HG02623 (cell line): ENCODE data around the gene METTL27.
"Not testable (repeated sequence)": the region's sequence is repeated elsewhere in the genome, so short reads cannot be mapped to it uniquely, and the experiment has no call there.

Experiments used
- ATAC-seq: cut with Tn5 transposase; IDR thresholded peaks from one replicate; pipeline ENCODE4 v1.9.1; 2021; ENCODE audit warnings: moderate library complexity; ENCODE audit not compliant: unreplicated experiment

The METTL27 gene

GRCh38 chr7:73870041-73870492, 27.8 kb upstream of the METTL27 start:
- ATAC-seq, result no peak

- no peak for ATAC-seq
These were observed 26.9 kb upstream of the METTL27 start for GRCh38 chr7:73869011-73869798.

DNA sequence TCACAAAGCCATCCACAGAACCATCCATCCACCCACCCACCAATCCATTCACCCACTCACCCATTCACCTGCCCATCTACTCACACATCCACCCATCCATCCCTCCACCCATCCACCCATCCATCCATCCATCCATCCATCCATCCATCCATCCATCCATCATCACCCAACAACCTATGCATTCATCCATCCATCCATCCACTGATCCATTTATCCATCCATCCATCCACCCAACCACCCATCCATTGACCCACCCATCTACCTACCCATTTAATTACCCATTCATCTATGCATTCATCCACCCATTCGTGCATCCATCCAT, 24.1 kb upstream of the METTL27 start:
- no peak for ATAC-seq

DNA sequence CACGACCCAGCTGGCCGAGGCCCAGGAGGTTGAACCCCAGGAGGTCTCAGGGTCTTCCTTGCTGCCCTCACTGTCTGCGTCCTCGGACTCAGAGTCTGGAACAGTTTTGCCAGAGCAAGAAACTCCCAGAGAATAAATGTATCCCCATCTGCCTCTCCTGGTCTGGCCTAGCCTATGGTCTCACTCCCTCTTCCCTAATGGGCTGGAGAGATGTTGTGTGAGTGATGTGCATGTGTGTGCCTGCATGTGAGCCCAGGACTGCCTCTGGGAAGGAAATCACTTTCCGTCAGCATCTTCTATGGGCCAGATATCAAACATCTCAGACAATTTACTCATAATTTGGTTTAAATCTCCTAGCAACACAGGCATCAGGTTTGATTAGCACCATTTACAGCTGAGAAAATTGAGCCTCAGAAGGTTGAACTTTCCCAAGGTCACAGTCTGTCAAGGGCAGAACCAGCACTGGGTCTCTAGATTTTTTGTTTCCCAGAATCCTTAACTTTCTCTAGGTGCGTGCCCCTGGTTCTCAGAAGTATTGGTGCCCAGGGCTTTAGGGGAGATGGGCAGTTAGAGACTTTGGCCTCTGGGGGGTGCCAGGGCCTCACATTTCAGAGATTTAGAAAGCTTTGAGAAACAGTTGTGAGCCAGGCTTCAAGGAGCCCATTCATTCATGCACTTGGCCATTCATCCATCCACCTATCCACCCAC, 23.6 kb upstream of the METTL27 start:
- no peak for ATAC-seq

DNA sequence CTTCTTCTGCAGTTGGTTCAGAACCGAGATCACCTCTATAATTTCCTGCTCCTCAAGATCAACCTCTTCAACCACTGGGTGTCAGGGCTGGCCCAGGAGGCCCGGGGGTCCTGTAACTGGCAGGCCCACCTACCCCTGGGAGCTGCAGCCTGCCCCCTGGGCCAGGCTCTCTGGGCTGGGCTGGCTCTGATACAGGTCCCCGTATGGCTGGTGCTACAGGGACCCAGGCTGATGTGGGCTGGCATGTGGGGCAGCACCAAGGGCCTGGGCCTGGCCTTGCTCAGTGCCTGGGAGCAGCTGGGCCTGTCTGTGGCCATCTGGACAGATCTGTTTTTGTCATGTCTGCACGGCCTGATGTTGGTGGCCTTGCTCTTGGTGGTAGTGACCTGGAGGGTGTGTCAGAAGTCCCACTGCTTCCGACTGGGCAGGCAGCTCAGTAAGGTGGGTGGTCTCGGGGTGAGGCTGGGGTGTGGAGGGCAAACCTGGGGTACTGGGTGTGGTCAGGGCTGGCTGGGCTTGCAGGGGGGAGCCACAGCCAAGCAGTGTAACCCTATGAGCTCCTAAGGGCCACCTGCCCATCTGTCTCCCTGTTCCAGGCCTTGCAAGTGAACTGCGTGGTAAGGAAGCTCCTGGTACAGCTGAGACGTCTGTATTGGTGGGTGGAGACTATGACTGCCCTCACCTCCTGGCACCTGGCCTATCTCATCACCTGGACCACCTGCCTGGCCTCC, 22.8 kb upstream of the METTL27 start:
- ATAC-seq, result no peak

- no peak for ATAC-seq
These were observed 19.0 kb upstream of the METTL27 start for GRCh38 chr7:73861305-73861704.

- no peak for ATAC-seq
These were observed 18.5 kb upstream of the METTL27 start, which contains the start of gene TMEM270 for GRCh38 chr7:73860859-73861258. Gene TMEM270, plus strand, starts transcription at chr7:73861159. Its CDS starts 36 bp downstream, at chr7:73861195.

DNA sequence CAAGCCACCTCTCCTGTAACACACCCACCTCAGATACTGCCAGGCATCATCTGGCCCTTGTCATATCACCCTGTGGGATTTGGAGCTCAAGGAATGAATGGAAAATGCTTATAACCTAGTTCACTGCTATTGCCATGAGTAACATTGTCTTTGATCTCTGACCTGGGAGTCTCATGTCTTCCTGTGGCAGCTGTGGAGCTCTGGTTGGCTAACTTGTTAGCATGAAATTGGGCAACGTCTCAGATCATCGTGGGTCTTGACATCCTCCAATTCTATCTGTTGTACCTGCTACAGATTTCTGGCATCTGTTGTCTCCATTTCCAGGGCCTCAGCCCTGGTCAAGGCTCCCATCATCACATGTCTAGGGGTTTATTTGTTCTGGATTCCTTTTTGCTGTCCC, 16.5 kb upstream of the METTL27 start:
- ATAC-seq, result no peak

GRCh38 chr7:73856941-73857340, 14.6 kb upstream of the METTL27 start:
- no peak for ATAC-seq

DNA sequence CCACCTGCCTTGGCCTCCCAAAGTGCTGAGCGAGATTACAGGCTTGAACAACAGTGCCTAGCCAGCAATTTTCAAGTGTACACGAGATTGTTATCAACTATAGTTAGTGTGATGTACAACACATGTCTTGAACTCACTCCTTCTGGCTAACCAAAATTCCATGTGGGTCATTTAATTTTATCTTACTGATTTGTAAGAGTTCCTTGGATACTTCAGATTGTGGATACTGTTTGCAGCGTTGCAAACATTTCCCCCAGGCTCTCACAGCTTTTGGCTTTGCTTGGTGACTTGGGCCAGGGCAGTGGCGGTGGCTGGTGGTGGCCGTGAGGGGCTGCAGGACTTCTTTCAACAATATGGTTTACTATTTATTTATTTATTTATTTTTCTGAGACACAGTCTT, 10.2 kb upstream of the METTL27 start:
- ATAC-seq, result no peak

DNA sequence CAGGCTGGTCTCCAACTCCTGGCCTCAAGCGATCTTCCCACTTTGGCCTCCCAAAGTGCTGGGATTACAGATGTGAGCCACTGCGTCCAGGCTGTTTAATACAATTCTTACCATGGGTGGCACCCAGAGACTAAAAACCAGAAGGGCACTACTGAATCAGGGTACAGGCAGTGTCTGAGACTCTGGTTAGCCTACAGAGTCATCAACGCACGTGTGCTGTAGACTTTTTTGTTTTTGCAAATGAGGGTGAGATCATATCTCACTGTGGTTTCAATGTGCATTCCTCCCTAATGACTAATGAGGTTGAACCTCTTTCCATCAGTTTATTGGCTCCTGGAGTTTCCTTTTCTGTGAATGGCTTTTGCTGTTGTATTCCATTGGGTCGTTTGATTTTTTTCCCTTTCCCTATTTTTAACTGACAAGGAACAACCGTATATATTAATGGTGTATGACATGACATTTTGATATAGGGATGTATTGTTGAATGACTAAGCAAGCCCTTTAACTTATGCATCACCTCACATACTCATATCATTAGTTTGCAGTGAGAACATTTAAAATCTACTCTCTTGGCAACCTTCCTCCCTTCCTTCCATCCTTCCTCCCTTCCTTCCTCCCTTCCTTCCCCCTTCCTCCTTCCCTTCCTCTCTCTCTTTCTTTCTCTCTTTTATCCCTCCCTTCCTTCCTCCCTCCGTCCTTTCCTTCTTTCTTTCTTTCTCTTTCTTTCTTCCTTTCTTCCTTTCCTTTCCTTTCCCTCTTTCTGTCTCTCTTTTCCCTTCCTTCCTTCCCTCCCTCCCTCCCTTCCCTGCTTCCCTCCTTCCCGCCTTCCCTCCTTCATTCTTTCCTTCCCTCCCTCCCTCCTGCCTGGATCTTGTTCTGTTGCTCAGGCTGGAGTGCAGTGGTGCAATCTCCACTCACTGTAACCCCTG, 9.4 kb upstream of the METTL27 start:
- peak; percentile 71 for ATAC-seq

- no peak for ATAC-seq
These were observed 8.5 kb upstream of the METTL27 start for GRCh38 chr7:73850781-73851207.

GRCh38 chr7:73847941-73848723, 5.8 kb upstream of the METTL27 start:
- ATAC-seq, result no peak

DNA sequence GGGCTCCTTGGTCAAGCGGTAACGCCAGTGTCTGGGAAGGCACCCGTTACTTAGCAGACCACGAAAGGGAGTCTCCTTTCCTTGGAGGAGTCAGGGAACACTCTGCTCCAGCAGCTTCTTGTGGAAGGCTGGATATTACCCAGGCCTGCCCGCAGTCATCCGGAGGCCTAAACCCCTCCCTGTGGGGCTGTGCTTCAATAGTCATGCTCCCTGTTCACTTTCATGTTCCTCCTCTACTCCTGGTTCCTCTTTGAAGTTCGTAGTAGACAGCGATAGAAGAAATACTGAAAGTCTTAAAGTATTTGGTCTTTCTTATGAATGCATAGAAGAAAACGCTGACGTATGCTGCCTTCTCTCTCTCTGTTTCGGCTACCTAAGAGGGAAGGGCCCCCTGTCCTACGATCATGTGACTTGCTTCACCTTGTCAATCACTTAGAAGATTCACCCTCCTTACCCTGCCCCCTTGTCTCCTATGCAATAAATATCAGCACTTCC, 3.4 kb upstream of the METTL27 start:
- not testable (repeated sequence) for ATAC-seq

- no peak for ATAC-seq
These were observed 2.6 kb upstream of the METTL27 start for GRCh38 chr7:73844848-73845460.

DNA sequence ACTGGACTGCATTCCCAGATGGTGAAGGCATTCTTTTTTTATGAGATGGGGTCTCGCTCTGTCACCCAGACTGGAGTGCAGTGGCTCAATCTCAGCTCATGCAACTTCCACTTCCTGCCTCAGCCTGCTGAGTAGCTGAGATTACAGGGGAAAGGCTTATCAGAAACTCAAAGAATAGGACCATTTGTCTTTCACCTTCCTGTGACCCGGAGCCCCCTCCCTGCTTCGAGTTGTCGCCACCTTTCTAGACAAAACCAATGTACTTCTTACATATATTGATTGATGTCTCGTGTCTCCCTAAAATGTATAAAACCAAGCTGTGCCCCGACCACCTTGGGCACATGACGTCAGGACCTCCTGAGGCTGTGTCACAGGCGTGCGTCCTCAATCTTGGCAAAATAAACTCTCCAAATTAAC, 1.8 kb upstream of the METTL27 start:
- no peak for ATAC-seq

DNA sequence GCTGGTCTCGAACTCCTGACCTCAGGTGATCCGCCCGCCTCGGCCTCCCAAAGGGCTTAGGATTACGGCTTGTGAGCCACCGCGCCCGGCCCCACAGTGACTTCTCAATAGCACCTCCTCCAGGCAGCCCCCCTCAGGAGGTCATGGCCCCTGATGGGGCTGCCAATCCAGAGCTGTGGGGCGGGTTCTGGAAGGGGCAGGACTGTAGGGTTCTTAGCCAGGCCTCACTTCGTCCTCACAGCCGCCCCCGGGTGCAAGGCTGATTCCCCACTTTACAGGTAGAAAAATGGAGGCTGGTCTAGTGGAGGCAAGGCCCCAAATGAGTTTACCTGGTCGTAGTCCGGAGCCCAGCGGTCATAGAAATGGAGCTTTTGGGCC, 638 bp downstream of the METTL27 start:
- ATAC-seq, result no peak

DNA sequence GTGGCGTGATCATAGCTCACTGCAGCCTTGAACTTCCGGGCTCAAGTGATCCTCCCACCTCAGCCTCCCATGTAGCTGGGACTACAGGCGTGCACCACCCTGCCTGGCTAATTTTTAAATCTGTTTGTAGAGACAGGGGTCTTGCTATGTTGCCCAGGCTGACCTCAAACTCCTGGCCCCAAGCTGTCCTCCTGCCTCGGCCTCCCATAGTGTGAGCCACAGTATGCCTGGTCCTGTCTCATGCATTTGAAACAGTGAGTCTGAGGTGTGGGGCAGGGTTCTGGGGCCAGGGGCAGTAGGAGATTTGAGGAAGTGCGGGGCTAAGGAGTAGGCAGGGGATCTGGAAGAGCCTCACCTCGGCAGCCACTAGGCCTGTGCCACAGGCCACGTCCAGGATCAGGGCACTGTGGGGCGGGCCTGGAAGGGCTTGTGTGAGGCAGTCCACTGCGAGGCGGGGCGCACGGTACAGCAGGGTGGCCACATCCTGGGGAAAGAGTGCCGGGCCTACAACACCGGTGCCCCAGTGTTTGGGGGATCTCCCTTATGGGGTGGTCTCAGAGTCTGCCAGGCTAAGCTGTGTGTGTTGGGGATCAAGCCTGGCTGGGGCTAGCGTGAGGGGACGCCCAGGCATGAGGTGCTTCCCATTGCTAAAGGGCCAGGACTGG, 1.5 kb downstream of the METTL27 start:
- no peak for ATAC-seq
